Measurements from ENCODE around the gene FOXP1.

The FOXP1 gene

DNA sequence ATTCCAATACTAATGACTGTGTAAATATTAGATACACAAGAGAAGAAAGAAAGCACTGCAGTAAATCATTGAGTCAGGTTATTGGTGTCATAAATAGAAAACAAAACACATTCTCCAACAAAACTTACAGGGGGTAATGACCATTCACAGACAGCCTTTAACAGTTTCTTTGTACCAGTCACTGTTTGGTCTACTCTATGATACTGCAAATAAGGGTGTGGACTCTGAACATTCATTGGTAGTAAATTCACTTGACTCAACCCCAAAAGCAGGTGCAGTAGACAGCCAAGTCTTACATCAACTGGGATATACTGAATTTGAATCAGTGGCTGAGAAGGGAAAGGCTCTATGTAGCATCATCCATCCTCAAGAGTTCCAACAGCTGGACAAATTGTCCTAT, 463.5 kb downstream of the FOXP1 start:
- no peak for DNase-seq (ENCODE audit: low spot score)

DNA sequence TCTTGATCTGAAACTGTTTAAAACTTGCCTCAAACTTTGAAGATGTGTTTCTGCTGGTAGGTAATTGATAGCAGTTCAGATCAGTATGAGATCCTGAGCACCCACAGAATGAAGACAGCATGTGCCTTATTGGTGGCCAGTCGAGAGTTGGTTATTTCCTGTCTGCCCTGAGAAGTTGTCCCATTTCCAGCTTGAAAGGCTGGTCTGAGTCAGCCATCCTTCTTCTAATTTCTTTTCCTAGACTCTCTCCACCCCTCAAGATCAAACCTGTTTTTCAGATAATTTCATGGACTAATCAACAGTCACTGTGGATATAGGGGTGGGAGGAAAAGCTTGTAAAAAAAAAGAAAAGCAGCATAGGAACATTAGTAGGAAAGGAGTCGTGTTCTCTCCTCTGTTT, 464.4 kb downstream of the FOXP1 start:
- no peak for DNase-seq (ENCODE audit: low spot score)

DNA sequence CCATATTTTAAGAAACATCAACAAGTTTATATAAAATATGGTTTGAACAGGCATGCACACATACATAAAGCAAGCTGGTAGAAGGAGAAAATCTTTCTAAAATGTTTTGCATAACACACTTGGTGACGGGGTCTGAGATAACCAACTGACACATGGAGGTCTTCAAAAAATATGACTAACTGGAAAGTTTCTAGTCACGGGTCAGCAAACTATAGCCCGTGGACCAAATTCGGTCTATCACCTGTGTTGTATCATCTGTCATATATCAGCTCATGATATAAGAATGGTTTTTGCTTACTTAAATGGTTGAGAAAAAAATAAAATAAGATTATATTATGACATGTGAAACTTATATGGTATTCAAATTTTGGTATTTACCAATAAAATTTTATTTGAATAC, 465.1 kb downstream of the FOXP1 start:
- DNase-seq (ENCODE audit: low spot score): no peak

DNA sequence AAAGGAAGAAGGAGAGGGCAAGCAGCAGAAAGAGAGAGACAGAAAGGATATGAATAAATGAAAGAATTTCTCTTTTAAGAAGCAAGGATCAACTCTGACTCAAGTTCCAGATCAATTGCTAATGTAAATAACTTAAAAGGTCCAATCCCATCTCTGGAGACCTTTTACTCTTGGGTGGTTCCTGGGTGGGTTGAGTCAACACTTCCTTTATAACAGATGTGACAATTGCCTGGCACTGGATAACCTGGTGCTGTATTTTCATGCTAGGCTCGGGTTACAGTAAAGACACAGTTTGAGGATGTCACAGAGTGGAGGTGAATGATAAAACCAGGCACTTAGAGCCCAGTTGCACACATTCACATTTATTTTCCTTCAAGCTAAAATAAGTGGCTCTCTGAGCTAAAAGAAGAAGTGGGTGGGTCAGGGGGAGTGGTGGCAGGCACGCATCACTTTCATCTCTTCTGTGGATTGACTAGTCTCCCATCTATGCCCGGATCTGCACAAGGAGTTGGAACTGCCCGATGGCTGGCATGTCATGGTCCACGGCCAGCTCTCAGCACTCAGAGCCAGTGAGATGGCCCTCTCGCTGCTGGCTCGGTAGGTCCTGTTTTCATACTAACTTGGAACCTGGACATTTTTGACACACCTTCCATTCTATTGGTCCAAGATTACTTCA, 465.8 kb downstream of the FOXP1 start:
- no peak for DNase-seq (ENCODE audit: low spot score)

- no peak for DNase-seq (ENCODE audit: low spot score)
These were observed 468.9 kb downstream of the FOXP1 start for GRCh38 chr3:71114610-71115009.

GRCh38 chr3:71112576-71112975, 471.0 kb downstream of the FOXP1 start:
- no peak for DNase-seq (ENCODE audit: low spot score)

DNA sequence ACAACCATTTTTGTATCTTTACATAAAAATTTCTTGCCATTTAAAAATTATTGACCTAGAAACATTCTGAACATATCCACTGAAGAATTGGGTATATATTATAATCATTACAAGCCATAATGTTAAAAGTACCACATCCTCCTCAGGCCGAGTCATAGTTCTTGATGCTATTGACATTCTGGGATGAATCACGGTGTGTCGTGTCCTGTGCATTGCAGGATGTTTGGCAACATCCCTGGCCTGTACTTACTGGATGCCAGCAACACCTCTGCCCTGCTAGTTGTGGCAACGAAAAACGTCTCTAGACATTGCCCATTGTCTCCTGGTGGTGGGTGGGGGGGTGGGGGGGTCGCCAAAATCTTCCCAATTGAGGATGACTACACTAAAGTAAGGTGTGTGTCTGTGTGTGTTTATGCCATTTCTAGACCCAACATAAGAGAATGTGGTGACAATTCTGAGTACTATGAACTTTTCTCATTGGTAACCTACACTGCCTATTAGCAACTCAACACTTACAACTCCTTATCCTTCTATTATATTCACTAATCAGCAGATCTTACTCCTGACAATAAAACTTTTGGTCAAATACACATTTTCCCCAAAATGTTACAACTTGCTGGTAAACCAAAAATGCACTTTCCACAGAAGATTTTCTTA, 471.6 kb downstream of the FOXP1 start:
- no peak for DNase-seq (ENCODE audit: low spot score)

GRCh38 chr3:71110385-71111222, 472.9 kb downstream of the FOXP1 start:
- no peak for DNase-seq (ENCODE audit: low spot score)

GRCh38 chr3:71109977-71110285, 473.6 kb downstream of the FOXP1 start:
- DNase-seq (ENCODE audit: low spot score): no peak

GRCh38 chr3:71109241-71109976, 474.1 kb downstream of the FOXP1 start:
- DNase-seq (ENCODE audit: low spot score): no peak

DNA sequence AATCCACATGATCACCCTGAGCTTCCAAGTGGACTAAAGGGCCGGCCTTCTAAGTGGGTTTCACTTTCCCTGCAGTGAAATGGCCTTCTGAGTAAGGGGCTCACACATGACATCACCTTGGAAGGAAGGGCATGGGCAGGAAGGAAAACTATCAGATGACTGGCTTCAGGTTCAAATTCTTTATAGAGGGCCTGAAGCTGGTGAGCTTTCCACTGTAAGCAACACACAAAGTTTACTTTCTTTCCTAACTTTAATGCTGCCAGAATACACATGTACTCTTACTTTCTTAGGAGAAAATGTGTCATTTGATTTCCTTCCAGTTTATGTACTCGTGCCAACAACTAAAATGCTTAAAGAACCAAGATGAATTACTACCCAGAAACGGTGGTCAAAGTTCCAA, 475.6 kb downstream of the FOXP1 start:
- no peak for DNase-seq (ENCODE audit: low spot score)

- no peak for DNase-seq (ENCODE audit: low spot score)
These were observed 478.6 kb downstream of the FOXP1 start for GRCh38 chr3:71104976-71105375.

- no peak for DNase-seq (ENCODE audit: low spot score)
These were observed 479.0 kb downstream of the FOXP1 start for GRCh38 chr3:71104556-71104955.

- no peak for DNase-seq (ENCODE audit: low spot score)
These were observed 479.4 kb downstream of the FOXP1 start for GRCh38 chr3:71104121-71104541.

GRCh38 chr3:71103430-71103921, 480.1 kb downstream of the FOXP1 start:
- no peak for DNase-seq (ENCODE audit: low spot score)

DNA sequence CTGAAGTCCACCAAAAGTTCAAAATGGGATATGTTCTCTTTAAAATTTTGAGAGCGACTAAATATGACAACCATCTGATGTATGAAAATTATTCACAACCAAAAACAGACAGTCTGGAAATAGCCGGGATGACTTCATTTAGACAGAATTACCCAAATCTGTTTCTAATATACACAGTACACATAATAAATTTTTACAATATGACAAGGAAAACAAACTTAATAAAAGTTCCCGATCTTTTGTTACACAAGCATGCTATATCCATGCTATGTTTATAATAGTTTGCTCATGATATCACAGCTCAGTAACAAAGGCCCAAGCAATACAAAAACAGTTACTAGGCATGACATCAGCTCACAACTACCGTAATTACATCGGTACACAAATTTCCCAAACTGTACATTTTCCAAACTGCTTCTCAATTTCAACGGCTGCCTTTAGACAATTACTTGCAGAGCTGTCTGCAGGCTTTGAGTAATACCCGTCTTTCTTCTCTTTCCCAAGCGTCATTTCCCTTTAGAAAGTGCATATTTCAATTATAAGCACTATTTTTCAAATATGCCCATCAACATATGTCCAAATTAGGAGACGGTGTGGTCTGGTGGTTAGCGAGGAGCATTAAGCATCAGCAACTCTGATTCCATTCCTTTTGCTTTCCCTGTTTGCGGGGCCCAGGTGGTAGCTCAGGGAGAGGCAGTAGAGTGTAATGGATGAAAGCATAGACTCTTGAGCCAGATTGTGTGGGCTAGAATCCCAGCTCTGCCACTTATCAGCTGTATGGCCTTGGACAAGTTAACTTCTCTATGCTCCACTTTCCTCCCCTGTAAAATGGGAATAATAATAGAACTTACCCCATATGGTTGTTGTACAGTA, 481.2 kb downstream of the FOXP1 start:
- DNase-seq (ENCODE audit: low spot score): no peak

GRCh38 chr3:71101626-71102025, 481.9 kb downstream of the FOXP1 start:
- no peak for DNase-seq (ENCODE audit: low spot score)

DNA sequence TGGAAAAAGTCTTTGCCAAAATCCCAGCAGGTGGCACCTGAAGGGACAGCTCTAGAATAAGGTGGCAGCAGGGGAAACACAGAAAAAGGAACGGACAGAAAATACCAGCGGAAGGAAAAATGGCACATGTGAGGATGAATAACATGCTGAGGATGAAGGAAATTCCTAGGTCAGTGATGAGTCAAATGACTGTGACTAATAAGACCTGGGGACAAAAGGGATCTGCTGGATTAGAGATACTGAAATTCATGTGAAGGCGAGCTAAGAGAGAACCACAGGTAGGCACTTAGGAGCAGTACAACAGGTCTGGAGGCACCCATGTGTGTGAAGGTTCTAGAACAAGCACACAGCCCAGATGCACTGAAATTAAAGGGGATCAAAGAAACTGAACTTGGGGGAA, 482.5 kb downstream of the FOXP1 start:
- DNase-seq (ENCODE audit: low spot score): no peak

DNA sequence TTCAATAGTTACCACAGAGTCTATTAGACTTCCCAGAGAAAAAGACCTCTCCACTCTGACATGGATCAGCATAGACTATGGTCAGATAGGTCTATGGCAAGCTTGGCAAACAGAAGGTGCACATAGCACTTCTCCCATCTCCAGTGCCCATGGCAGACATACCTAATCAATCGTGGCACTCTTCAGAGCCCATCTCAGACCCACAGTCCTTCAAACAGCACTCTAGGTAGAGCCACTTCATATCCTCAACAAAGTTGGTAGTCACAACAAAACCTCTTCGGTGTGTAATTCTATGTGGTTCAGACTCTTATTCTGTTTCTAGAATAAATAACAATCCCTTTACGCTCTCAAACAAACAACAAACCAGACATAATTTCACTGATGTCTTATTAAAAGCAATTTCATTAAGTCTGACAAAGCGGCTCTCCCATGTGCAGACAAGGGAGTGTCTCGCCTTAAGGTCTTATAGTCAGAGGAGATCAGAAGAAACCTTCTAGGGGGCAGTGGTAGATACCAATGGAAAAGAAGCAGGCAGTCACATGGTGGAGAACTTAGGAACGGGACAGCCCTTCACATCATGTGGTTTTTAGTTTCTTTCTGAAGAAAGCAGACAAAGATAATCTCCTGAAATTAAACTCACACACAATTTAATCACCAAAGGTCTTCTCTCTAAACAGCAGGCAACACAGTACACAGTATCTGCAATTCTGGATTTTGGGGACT, 483.4 kb downstream of the FOXP1 start:
- DNase-seq (ENCODE audit: low spot score): no peak

- DNase-seq (ENCODE audit: low spot score): no peak
These were observed 486.0 kb downstream of the FOXP1 start for GRCh38 chr3:71097557-71097956.
